Measurements from ENCODE around the gene APBB1.

DNA sequence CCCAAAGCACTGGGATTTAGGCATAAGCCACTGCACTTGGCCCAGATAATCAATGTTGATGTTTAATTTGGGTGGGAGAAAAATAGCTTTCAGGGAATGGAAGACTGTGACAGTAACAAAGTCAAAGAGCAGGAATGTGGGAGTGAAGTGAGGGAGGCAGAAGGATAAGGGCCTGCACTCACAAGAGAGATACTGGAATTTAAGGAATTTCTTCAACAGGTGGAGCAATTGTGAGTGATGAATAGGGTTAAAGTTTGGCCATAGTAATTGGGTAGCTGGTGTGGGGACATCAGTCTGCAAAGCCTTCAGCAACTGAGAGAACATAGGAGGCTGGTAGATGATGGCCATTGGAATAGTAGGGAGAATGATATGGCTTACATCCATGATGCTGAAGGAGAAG is 8.6 kb upstream of the APBB1 start:
- TF ChIP-seq, protein P1, sequence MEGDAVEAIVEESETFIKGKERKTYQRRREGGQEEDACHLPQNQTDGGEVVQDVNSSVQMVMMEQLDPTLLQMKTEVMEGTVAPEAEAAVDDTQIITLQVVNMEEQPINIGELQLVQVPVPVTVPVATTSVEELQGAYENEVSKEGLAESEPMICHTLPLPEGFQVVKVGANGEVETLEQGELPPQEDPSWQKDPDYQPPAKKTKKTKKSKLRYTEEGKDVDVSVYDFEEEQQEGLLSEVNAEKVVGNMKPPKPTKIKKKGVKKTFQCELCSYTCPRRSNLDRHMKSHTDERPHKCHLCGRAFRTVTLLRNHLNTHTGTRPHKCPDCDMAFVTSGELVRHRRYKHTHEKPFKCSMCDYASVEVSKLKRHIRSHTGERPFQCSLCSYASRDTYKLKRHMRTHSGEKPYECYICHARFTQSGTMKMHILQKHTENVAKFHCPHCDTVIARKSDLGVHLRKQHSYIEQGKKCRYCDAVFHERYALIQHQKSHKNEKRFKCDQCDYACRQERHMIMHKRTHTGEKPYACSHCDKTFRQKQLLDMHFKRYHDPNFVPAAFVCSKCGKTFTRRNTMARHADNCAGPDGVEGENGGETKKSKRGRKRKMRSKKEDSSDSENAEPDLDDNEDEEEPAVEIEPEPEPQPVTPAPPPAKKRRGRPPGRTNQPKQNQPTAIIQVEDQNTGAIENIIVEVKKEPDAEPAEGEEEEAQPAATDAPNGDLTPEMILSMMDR (IDR thresholded peaks at IDR 0.05 in 8 of 11, conservative IDR thresholded peaks at IDR 0.05 in 3 of 11), result no peak
- TF ChIP-seq POLR2A (IDR thresholded peaks at IDR 0.05) (no peak), POLR2AphosphoS5 (IDR thresholded peaks at IDR 0.05) (no peak)

All from spleen (tissue), 7 donors.